DND-41 (cell line): ENCODE results near the gene SDHA.
"Not testable (repeated sequence)": the region's sequence is repeated elsewhere in the genome, so short reads cannot be mapped to it uniquely, and the experiment has no call there.

Source experiments
- ATAC-seq: fragments of 200-7000 bp; cut with Tn5 transposase; 3 replicates; pipeline ENCODE4 v1.9.1; 2021; ENCODE audit warnings: low read depth; ENCODE audit not compliant: insufficient read depth
- DNase-seq: peaks from one replicate; pipeline ENCODE4 v3.0.0-alpha.2; 2020
- H2AFZ ChIP-seq: 2 replicates; pipeline ENCODE4 v1.6.0; 2012; ENCODE audit warnings: low read depth, low read length
- H3K27ac ChIP-seq: 2 replicates; pipeline ENCODE4 v1.5.1; 2012; ENCODE audit warnings: low read length, inconsistent platforms
- H3K27me3 ChIP-seq: fragments of 200-600 bp; sonication (generic); 2 replicates; pipeline ENCODE4 v1.6.0; 2012; ENCODE audit warnings: low read length, mild to moderate bottlenecking, inconsistent platforms; ENCODE audit not compliant: insufficient read depth, poor library complexity
- H3K36me3 ChIP-seq: 2 replicates; pipeline ENCODE4 v1.5.1; 2012; ENCODE audit warnings: low read length, inconsistent platforms; ENCODE audit not compliant: insufficient read depth
- H3K4me1 ChIP-seq: 2 replicates; pipeline ENCODE4 v1.5.1; 2012; ENCODE audit warnings: mild to moderate bottlenecking, low read length; ENCODE audit not compliant: insufficient read depth
- H3K4me2 ChIP-seq: 2 replicates; pipeline ENCODE4 v1.6.0; 2012; ENCODE audit warnings: mild to moderate bottlenecking, moderate library complexity, low read length, inconsistent platforms; ENCODE audit not compliant: insufficient read depth
- H3K4me3 ChIP-seq, 2 experiments: fragments of 200-600 bp in 1 of 2; shearing (Covaris generic) in 1 of 2; 2 replicates each; pipeline ENCODE4 v1.5.1; 2012 to 2016; ENCODE audit warnings: inconsistent platforms in 2 of 2, low read length in 2 of 2, mild to moderate bottlenecking in 2 of 2, low read depth in 1 of 2, moderate library complexity in 1 of 2
- H3K79me2 ChIP-seq: 2 replicates; pipeline ENCODE4 v1.6.0; 2012; ENCODE audit warnings: low read length, inconsistent platforms; ENCODE audit not compliant: insufficient read depth
- H3K9ac ChIP-seq: 2 replicates; pipeline ENCODE4 v1.6.0; 2012; ENCODE audit warnings: low read depth, mild to moderate bottlenecking, inconsistent platforms, low read length, moderate library complexity
- H3K9me3 ChIP-seq: 2 replicates; pipeline ENCODE4 v1.5.1; 2012; ENCODE audit warnings: low read length, moderate library complexity, mild to moderate bottlenecking, inconsistent platforms; ENCODE audit not compliant: insufficient read depth, severe bottlenecking
- H4K20me1 ChIP-seq: 2 replicates; pipeline ENCODE4 v1.6.0; 2012; ENCODE audit warnings: low read length; ENCODE audit not compliant: insufficient read depth
- CTCF ChIP-seq: IDR thresholded peaks from 2 replicates; pipeline ENCODE4 v1.5.1; 2012; ENCODE audit warnings: borderline replicate concordance, low read length, moderate library complexity, mild to moderate bottlenecking; ENCODE audit not compliant: poor library complexity, severe bottlenecking; ENCODE audit errors: extremely low read depth
- EZH2 ChIP-seq: IDR thresholded peaks from 3 replicates; pipeline ENCODE4 v1.6.1; 2012; ENCODE audit warnings: borderline replicate concordance, low read depth, mild to moderate bottlenecking, moderate library complexity, low read length, inconsistent platforms; ENCODE audit not compliant: severe bottlenecking

The SDHA gene

DNA sequence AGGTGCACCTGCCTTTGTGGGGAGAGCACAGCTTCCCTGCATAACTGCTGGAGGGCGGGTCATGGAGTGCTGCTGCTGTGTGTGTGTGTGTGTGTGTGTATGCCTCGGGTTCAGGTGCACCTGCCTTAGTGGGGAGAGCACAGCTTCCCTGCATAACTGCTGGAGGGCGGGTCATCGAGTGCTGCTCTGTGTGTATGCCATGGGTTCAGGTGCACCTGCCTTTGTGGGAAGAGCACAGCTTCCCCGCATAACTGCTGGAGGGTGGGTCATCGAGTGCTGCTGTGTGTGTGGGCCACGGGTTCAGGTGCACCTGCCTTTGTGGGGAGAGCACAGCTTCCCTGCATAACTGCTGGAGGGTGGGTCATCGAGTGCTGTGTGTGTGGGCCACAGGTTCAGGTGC is 84.3 kb downstream of the SDHA start:
- not testable (repeated sequence) for H3K27ac ChIP-seq, H3K27me3 ChIP-seq, H2AFZ ChIP-seq, H3K9me3 ChIP-seq, H3K4me1 ChIP-seq, H3K4me2 ChIP-seq, H3K9ac ChIP-seq, H3K4me3 ChIP-seq, ATAC-seq, DNase-seq
- H3K36me3 ChIP-seq, result peaks cover 27% of the 10 kb centered on the region
- H3K79me2 ChIP-seq, result peaks cover 76% of the 10 kb centered on the region
- peaks cover 59% of the 10 kb centered on the region for H4K20me1 ChIP-seq

DNA sequence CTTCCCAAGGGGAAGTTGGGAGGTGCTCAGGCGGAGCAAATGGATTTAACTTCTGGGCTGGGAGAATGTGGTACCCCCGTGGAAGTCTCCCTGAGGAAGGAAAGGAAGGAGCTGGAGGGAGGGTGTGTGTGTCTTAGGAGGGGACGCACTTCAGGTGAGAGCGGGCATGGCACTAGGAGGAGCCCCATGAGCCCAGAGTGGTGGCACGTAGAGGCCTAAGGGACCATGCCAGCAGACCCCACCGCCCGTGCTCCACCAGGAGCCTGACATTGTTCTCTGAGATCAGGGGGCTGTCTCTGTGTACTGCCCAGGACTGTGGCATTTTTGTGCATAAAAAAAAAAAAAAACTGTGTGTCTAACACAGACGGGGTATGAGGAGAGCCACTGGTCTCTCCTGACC is 84.8 kb downstream of the SDHA start:
- Histone ChIP-seq H3K9ac (no peak overlapping the region), H3K36me3 (peaks cover 32% of the 10 kb centered on the region), H3K4me3 (no peak overlapping the region), H3K9me3 (no peaks in the 10 kb centered on the region), H3K4me1 (no peaks in the 10 kb centered on the region), H4K20me1 (peaks cover 63% of the 10 kb centered on the region), H2AFZ (no peak overlapping the region), H3K27me3 (no peaks in the 10 kb centered on the region), H3K4me2 (no peak overlapping the region), H3K27ac (no peak overlapping the region), H3K79me2 (peaks cover 80% of the 10 kb centered on the region)
- DNase-seq (no peak), ATAC-seq (no peak; the same call in 2 of the 3 replicates)
- TF ChIP-seq EZH2 (no peak), CTCF (no peak)

DNA sequence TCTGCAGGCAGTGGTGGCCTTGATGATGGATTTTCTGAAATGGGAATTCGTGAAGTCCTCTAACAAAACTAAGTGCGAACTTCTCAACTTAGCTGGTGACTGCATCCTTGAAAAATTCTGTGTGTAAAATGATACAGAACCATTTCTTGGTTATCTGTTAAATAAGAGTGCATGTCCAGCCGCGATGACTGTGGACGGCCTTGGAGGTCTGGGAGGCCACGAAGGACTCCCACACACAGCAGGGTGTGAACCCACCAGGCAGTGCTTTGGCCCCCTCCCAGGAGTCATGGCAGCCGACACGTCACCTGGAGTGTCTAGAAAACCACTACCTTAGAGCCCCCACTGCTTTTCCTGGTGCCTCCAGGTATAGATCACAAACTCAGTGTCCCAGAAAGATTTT is 85.6 kb downstream of the SDHA start:
- peaks cover 63% of the 10 kb centered on the region for H4K20me1 ChIP-seq
- peaks cover 77% of the 10 kb centered on the region for H3K79me2 ChIP-seq

DNA sequence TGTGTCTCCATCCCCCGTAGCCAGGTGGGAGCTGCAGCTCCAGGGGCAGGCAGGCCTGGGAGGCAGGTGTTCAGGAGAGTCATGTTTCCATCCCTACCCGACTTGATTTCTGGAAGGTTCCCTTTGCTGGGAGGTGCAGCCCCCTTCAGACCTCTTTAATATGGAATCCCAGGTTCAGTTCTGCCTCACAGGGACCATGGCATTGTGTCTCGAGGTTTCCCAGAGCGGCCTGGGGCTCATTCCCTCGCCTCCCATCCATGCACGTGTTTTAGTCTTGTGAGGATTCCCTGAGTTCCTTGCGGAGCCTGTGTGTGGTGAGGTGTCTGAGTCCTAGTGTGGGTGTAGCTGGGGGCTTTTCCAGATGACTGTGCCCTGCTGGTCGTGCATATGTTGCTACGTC is 86.9 kb downstream of the SDHA start:
- Histone ChIP-seq H3K27me3 (no peaks in the 10 kb centered on the region), H3K9ac (no peak overlapping the region), H2AFZ (no peak overlapping the region), H3K4me2 (no peak overlapping the region), H3K9me3 (no peaks in the 10 kb centered on the region), H4K20me1 (peaks cover 70% of the 10 kb centered on the region), H3K36me3 (peaks cover 49% of the 10 kb centered on the region), H3K4me3 (no peak overlapping the region), H3K79me2 (peaks cover 70% of the 10 kb centered on the region), H3K4me1 (no peaks in the 10 kb centered on the region), H3K27ac (no peak overlapping the region; the same call in 1 of the 2 replicates)
- no peak for ATAC-seq
- TF ChIP-seq CTCF (no peak), EZH2 (no peak)
- DNase-seq, result no peak

More for the DNA sequence above, 85.6 kb downstream of the SDHA start:
- H3K36me3 ChIP-seq, result peaks cover 39% of the 10 kb centered on the region
- not testable (repeated sequence) for H2AFZ ChIP-seq, H3K4me1 ChIP-seq, H3K27ac ChIP-seq, H3K4me3 ChIP-seq, H3K9ac ChIP-seq, H3K4me2 ChIP-seq, H3K9me3 ChIP-seq, H3K27me3 ChIP-seq, ATAC-seq, DNase-seq
